HFF-Myc (cell line): ENCODE results near the gene PRKAG2.

Experiments
- DNase-seq: peaks from one replicate; pipeline ENCODE4 v3.0.0-alpha.2; 2011; ENCODE audit warnings: low read depth; ENCODE audit errors: extremely low read depth
- H3K4me3 ChIP-seq: replicated peaks from 2 replicates; pipeline ENCODE4 v1.5.1; 2011; ENCODE audit warnings: low read depth, mild to moderate bottlenecking, control low read depth, low read length
- CTCF ChIP-seq: IDR thresholded peaks from 2 replicates; pipeline ENCODE4 v1.5.1; 2012; ENCODE audit warnings: mild to moderate bottlenecking, low read depth, low read length, control low read depth; ENCODE audit errors: missing control alignments

The PRKAG2 gene

GRCh38 chr7:151717415-151717814 lies 159.5 kb downstream of the PRKAG2 start:
- TF ChIP-seq CTCF: no peak
- no peak overlapping the region for H3K4me3 ChIP-seq

GRCh38 chr7:151716323-151716722 lies 160.6 kb downstream of the PRKAG2 start:
- no peak for DNase-seq
- no peak overlapping the region for H3K4me3 ChIP-seq
- TF ChIP-seq CTCF: no peak

More at GRCh38 chr7:151717415-151717814, 159.5 kb downstream of the PRKAG2 start:
- DNase-seq: no peak

GRCh38 chr7:151715666-151716315 lies 161.1 kb downstream of the PRKAG2 start:
- no peak for DNase-seq
- TF ChIP-seq CTCF: no peak
- no peak overlapping the region for H3K4me3 ChIP-seq

GRCh38 chr7:151714201-151714600 lies 162.7 kb downstream of the PRKAG2 start:
- TF ChIP-seq CTCF: no peak
- H3K4me3 ChIP-seq: no peak overlapping the region
- no peak for DNase-seq

- no peak overlapping the region for H3K4me3 ChIP-seq
- TF ChIP-seq CTCF: no peak
- DNase-seq: no peak
These were observed 164.1 kb downstream of the PRKAG2 start for GRCh38 chr7:151712810-151713125.

- no peak for DNase-seq
- no peak for TF ChIP-seq CTCF
- no peak overlapping the region for H3K4me3 ChIP-seq
These were observed 164.8 kb downstream of the PRKAG2 start for GRCh38 chr7:151711906-151712809.

GRCh38 chr7:151711435-151711872 lies 165.5 kb downstream of the PRKAG2 start:
- no peak overlapping the region for H3K4me3 ChIP-seq
- no peak for DNase-seq
- no peak for TF ChIP-seq CTCF
